NCI-H82 treated with DMSO at 0.1 percent for 48 hours (cell line): Measurements from ENCODE around the gene IL18.
A peak's percentile ranks its signal among the peaks of the same experiment; 100 is the strongest.
"Not testable (repeated sequence)": the region's sequence is repeated elsewhere in the genome, so short reads cannot be mapped to it uniquely, and the experiment has no call there.

Experiments
- DNase-seq: peaks from one replicate; lab custom pipeline; 2025; ENCODE audit not compliant: unreplicated experiment; lab: John Stamatoyannopoulos, UW

Gene IL18

GRCh38 chr11:112123129-112123528 lies 40.8 kb downstream of the IL18 start:
- DNase-seq = no peak

- DNase-seq = no peak
These were observed 41.8 kb downstream of the IL18 start for GRCh38 chr11:112121981-112122615.

GRCh38 chr11:112118176-112118575 lies 45.7 kb downstream of the IL18 start:
- DNase-seq = no peak

- no peak for DNase-seq
These were observed 48.5 kb downstream of the IL18 start for GRCh38 chr11:112115386-112115785.

- DNase-seq = no peak
These were observed 49.4 kb downstream of the IL18 start for GRCh38 chr11:112114460-112114859.

GRCh38 chr11:112113539-112114457 lies 50.1 kb downstream of the IL18 start:
- peak; percentile 42 for DNase-seq

GRCh38 chr11:112106070-112106469 lies 57.8 kb downstream of the IL18 start:
- no peak for DNase-seq

- no peak for DNase-seq
These were observed 60.4 kb downstream of the IL18 start for GRCh38 chr11:112103446-112103845.

- DNase-seq = no peak
These were observed 63.4 kb downstream of the IL18 start for GRCh38 chr11:112100462-112100861.

- no peak for DNase-seq
These were observed 66.0 kb downstream of the IL18 start for GRCh38 chr11:112097734-112098528.

- no peak for DNase-seq
These were observed 67.7 kb downstream of the IL18 start for GRCh38 chr11:112096194-112096593.

GRCh38 chr11:112095302-112095701 lies 68.6 kb downstream of the IL18 start:
- DNase-seq = not testable (repeated sequence)
